A549 (cell line): ENCODE measurements around the gene WWP2. TPM values are rescaled to one million over a fixed set of nuclear protein-coding genes. Genes with fewer than 3 reads are reported as not detected.

ENCODE experiments used
- ATOH8 ChIP-seq: fragments of 250-450 bp; sonication (Bioruptor Pico); IDR thresholded peaks from 2 replicates; pipeline ENCODE4 v1.5.0; 2020; ENCODE audit warnings: low read depth, mild to moderate bottlenecking, moderate library complexity
- BHLHE40 ChIP-seq: IDR thresholded peaks from 2 replicates; pipeline ENCODE4 v1.6.1; 2012; ENCODE audit warnings: low read depth, low read length, inconsistent platforms
- CBX8 ChIP-seq: fragments of 200-600 bp; sonication (generic); IDR thresholded peaks from 2 replicates; pipeline ENCODE4 v1.6.1; 2016
- CHD2 ChIP-seq: fragments of 150-350 bp; IDR thresholded peaks from 2 replicates; pipeline ENCODE4 v1.6.1; 2014; ENCODE audit warnings: low read length; ENCODE audit not compliant: partially characterized antibody
- CHD4 ChIP-seq: fragments of 200-600 bp; sonication (generic); IDR thresholded peaks from 2 replicates; pipeline ENCODE4 v1.6.1; 2016; ENCODE audit warnings: antibody characterized with exemption, mild to moderate bottlenecking, borderline replicate concordance
- EP300 ChIP-seq, 2 experiments: fragments of >200 bp; sonication (Bioruptor Twin); formaldehyde crosslinking; IDR thresholded peaks; 2 replicates in 1 of 2; 3 replicates in 1 of 2; pipeline ENCODE4 v1.6.1; 2016 to 2017
- HDAC2 ChIP-seq: fragments of 200-600 bp; sonication (generic); IDR thresholded peaks from 2 replicates; pipeline ENCODE4 v1.6.1; 2016
- HES2 ChIP-seq: fragments of >200 bp; sonication (Bioruptor Twin); formaldehyde crosslinking; IDR thresholded peaks from 2 replicates; pipeline ENCODE4 v1.6.1; 2016
- HMGXB4 ChIP-seq: fragments of 250-450 bp; sonication (Bioruptor Pico); IDR thresholded peaks from 2 replicates; pipeline ENCODE4 v1.5.0; 2021; ENCODE audit warnings: mild to moderate bottlenecking, moderate library complexity, borderline replicate concordance
- HOXA7 ChIP-seq: fragments of 250-450 bp; sonication (Bioruptor Pico); IDR thresholded peaks from 2 replicates; pipeline ENCODE4 v1.5.0; 2020; ENCODE audit warnings: mild to moderate bottlenecking, moderate library complexity
- KDM1A ChIP-seq: fragments of 200-600 bp; sonication (generic); IDR thresholded peaks from 2 replicates; pipeline ENCODE4 v1.6.1; 2016; ENCODE audit warnings: low read depth, mild to moderate bottlenecking
- KDM5A ChIP-seq: fragments of 200-600 bp; sonication (generic); IDR thresholded peaks from 2 replicates; pipeline ENCODE4 v1.6.1; 2016; ENCODE audit warnings: antibody characterized with exemption, mild to moderate bottlenecking
- MYC ChIP-seq: IDR thresholded peaks from 2 replicates; pipeline ENCODE4 v1.6.1; 2012; ENCODE audit warnings: mild to moderate bottlenecking, inconsistent platforms, low read length, improper control_type of control experiment, borderline replicate concordance
- POLR2AphosphoS2 ChIP-seq: conservative IDR thresholded peaks from 2 replicates; pipeline ENCODE4 v1.6.1; 2012; ENCODE audit warnings: low read length, improper control_type of control experiment, inconsistent platforms
- REST ChIP-seq: fragments of 200-600 bp; sonication (generic); IDR thresholded peaks from 2 replicates; pipeline ENCODE4 v1.6.1; 2016; ENCODE audit warnings: antibody characterized with exemption, mild to moderate bottlenecking, moderate library complexity
- RFX5 ChIP-seq: fragments of 450-650 bp; IDR thresholded peaks from 2 replicates; pipeline ENCODE4 v1.7.1; 2014; ENCODE audit warnings: antibody characterized with exemption, mild to moderate bottlenecking, moderate library complexity
- SMC3 ChIP-seq: fragments of >200 bp; sonication (Bioruptor Twin); formaldehyde crosslinking; IDR thresholded peaks from 3 replicates; pipeline ENCODE4 v1.6.1; 2018; ENCODE audit warnings: inconsistent platforms
- SREBF2 ChIP-seq: fragments of 450-650 bp; IDR thresholded peaks from 2 replicates; pipeline ENCODE4 v1.6.1; 2014; ENCODE audit warnings: mild to moderate bottlenecking, moderate library complexity
- TP53 ChIP-seq: fragments of 250-450 bp; sonication (Bioruptor Pico); IDR thresholded peaks from 2 replicates; pipeline ENCODE4 v1.5.0; 2021; ENCODE audit warnings: mild to moderate bottlenecking, moderate library complexity
- polyA plus RNA-seq, 4 experiments: library from polyadenylated mRNA; depleted of rRNA in 3 of 4; stranded (reverse); fragments of >200 nt; fragmentation: RNase III in 1 of 4; extraction: RNeasy Plus Mini Kit Qiagen cat#74134 plus additional on column Dnase treatment in 1 of 4; gene quantifications; 2 replicates in 3 of 4; 3 replicates in 1 of 4; pipeline ENCODE4 v1.2.3, GENCODE V29; 2011 to 2017
- TF ChIP-seq, protein P1 (sequence below): fragments of >200 bp; sonication (Bioruptor Twin); formaldehyde crosslinking; IDR thresholded peaks from 3 replicates; pipeline ENCODE4 v1.5.1; 2016

Gene WWP2
- polyA plus RNA-seq, 2 of the 4 experiments (the other 2 are of a cell fraction), result 16.1 to 16.2 TPM

- TF ChIP-seq ATOH8 (CRISPR knock-in tag) (no peak), HMGXB4 (CRISPR knock-in tag) (0 out of 2 replicates have a peak, but pooled peaks have one; percentile 24), SMC3 (0 out of 3 replicates have a peak, but pooled peaks have one; percentile 18), REST (no peak; the same call in 1 of the 2 replicates), HOXA7 (CRISPR knock-in tag) (0 out of 2 replicates have a peak, but pooled peaks have one; percentile 37), RFX5 (peak; percentile 51; the same call in 1 of the 2 replicates), HES2 (no peak), EP300 (IDR thresholded peaks at IDR 0.05) (peak; percentile 62 to 86; a peak in 3 of 5 replicates), BHLHE40 (peak; percentile 43; the same call in 1 of the 2 replicates), KDM5A (no peak), HDAC2 (no peak), SREBF2 (no peak), CHD4 (no peak), MYC (peak; percentile 74), TP53 (CRISPR knock-in tag) (no peak), POLR2AphosphoS2 (no peak), CHD2 (no peak), KDM1A (no peak), CBX8 (no peak)
- TF ChIP-seq, protein P1, sequence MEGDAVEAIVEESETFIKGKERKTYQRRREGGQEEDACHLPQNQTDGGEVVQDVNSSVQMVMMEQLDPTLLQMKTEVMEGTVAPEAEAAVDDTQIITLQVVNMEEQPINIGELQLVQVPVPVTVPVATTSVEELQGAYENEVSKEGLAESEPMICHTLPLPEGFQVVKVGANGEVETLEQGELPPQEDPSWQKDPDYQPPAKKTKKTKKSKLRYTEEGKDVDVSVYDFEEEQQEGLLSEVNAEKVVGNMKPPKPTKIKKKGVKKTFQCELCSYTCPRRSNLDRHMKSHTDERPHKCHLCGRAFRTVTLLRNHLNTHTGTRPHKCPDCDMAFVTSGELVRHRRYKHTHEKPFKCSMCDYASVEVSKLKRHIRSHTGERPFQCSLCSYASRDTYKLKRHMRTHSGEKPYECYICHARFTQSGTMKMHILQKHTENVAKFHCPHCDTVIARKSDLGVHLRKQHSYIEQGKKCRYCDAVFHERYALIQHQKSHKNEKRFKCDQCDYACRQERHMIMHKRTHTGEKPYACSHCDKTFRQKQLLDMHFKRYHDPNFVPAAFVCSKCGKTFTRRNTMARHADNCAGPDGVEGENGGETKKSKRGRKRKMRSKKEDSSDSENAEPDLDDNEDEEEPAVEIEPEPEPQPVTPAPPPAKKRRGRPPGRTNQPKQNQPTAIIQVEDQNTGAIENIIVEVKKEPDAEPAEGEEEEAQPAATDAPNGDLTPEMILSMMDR, result no peak
Observed at GRCh38 chr16:69726313-69727060, 35.6 kb upstream of the WWP2 start, which contains the start of gene NQO1 (continued).
